Neutrophil (primary cell): ENCODE results near the gene CCDC146.
"Not testable (repeated sequence)": the region's sequence is repeated elsewhere in the genome, so short reads cannot be mapped to it uniquely, and the experiment has no call there.

Experiments
- H3K27ac ChIP-seq: fragments of 200-600 bp; sonication (generic); 2 replicates; pipeline ENCODE4 v1.5.1; 2016; ENCODE audit warnings: mild to moderate bottlenecking, moderate library complexity
- H3K27me3 ChIP-seq: fragments of 200-600 bp; sonication (generic); 2 replicates; pipeline ENCODE4 v1.6.0; 2016; ENCODE audit warnings: mild to moderate bottlenecking
- H3K36me3 ChIP-seq: fragments of 200-600 bp; sonication (generic); 2 replicates; pipeline ENCODE4 v1.5.1; 2017
- H3K4me1 ChIP-seq, 2 experiments: fragments of 200-600 bp in 1 of 2; sonication (generic) in 1 of 2; 1 replicate in 1 of 2; 2 replicates in 1 of 2; pipeline versions ENCODE4 v1.5.1 to v1.6.1; 2013 to 2016; ENCODE audit warnings: low read depth in 1 of 2, low read length in 1 of 2, mild to moderate bottlenecking in 1 of 2, moderate library complexity in 1 of 2; ENCODE audit not compliant: control insufficient read depth in 1 of 2, insufficient read depth in 1 of 2
- H3K4me3 ChIP-seq, 2 experiments: fragments of 200-600 bp in 1 of 2; sonication (generic) in 1 of 2; 1 replicate in 1 of 2; 2 replicates in 1 of 2; pipeline ENCODE4 v1.5.1; 2013 to 2016; ENCODE audit warnings: low read depth in 1 of 2, low read length in 1 of 2, mild to moderate bottlenecking in 1 of 2, moderate library complexity in 1 of 2
- H3K9me3 ChIP-seq: fragments of 200-600 bp; sonication (generic); 2 replicates; pipeline ENCODE4 v1.5.1; 2016
- CTCF ChIP-seq: fragments of 200-600 bp; sonication (generic); IDR thresholded peaks from 2 replicates; pipeline ENCODE4 v1.5.1; 2016; ENCODE audit warnings: antibody characterized with exemption

CCDC146 gene

DNA sequence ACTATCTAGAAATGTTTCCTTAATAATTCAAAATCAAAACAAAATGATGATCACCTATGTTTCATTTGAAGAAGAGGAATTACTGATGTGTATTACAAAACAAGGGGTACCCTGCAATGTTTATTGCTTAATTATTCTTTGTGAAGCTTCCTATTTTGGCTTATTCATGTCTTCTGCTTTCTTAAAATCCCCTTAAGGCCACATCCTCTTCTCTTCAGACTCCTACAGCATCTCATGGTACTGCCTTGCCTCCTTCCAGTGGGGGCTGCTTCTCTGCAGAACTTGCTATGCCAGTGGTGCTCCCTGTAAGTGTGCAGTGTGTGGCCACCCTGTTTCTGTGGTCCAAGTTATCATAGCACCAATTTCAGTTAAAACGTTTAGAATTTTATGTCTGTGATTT lies 35.0 kb downstream of the CCDC146 start:
- H3K36me3 ChIP-seq: no peaks in the 10 kb centered on the region
- no peaks in the 10 kb centered on the region for H3K9me3 ChIP-seq
- H3K4me3 ChIP-seq: peak overlapping the region; percentile 47 to 52
- H3K4me1 ChIP-seq: peaks cover 37% of the 10 kb centered on the region in 2 experiments
- TF ChIP-seq CTCF: no peak
- peak overlapping the region; percentile 86 for H3K27ac ChIP-seq
- no peaks in the 10 kb centered on the region for H3K27me3 ChIP-seq

DNA sequence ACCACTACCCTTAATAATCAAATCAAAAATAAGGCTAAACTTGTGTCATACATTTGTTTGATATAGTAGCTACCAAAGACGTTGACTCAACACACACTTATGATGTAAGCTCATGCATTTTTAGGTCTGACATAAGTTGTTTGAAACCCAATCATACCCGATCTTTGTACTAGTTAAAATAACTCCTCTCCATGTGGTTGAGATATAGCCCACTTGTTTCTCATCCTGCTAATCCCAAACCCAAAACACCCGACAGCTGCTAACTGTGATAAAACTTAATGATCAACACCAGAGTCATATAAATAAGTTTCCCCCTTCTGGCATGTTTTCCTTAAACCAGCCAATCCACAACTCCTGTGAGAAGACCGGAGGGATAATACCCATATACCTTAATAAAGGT lies 48.7 kb downstream of the CCDC146 start:
- not testable (repeated sequence) for H3K9me3 ChIP-seq, H3K4me3 ChIP-seq, H3K27me3 ChIP-seq

GRCh38 chr7:77172437-77173172 lies 50.2 kb downstream of the CCDC146 start:
- H3K27ac ChIP-seq, H3K27me3 ChIP-seq, H3K36me3 ChIP-seq, H3K4me1 ChIP-seq, H3K4me3 ChIP-seq, H3K9me3 ChIP-seq: not testable (repeated sequence)

More for the DNA sequence above, 48.7 kb downstream of the CCDC146 start:
- H3K4me1 ChIP-seq, H3K36me3 ChIP-seq, H3K27ac ChIP-seq: not testable (repeated sequence)

GRCh38 chr7:77174418-77174817 lies 52.0 kb downstream of the CCDC146 start:
- H3K4me1 ChIP-seq, H3K27ac ChIP-seq, H3K4me3 ChIP-seq, H3K36me3 ChIP-seq, H3K27me3 ChIP-seq, H3K9me3 ChIP-seq: not testable (repeated sequence)

GRCh38 chr7:77175274-77175800 lies 52.9 kb downstream of the CCDC146 start:
- H3K4me3 ChIP-seq, H3K27ac ChIP-seq, H3K36me3 ChIP-seq, H3K4me1 ChIP-seq, H3K27me3 ChIP-seq, H3K9me3 ChIP-seq: not testable (repeated sequence)

DNA sequence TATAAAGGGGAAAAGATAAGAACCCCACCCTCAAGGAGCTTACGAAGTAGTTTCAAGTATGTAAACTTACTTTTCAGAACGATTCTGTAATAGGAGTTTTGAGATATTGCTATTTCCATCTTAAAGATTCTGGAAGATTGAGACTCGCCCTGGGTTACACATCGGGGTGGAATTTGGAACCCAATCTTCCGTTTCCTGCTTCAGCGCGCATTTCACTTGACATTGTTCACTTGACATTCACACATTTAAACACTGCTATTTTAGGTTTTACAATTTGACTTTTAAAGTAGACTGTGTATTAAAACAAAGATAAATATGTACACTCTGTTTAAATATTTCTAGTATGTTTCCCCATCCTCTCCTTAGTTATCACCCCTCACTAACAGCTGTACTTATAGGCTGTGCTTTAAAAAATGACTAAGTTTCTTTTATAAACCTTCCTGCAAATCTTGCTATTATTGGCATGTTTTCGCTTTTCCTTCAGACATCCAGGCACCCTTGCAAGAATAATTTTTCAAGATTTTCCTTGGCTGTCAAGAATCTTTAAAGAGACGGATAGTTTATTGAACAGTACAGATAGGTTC lies 55.0 kb downstream of the CCDC146 start:
- not testable (repeated sequence) for H3K27me3 ChIP-seq, H3K4me1 ChIP-seq, H3K36me3 ChIP-seq, H3K27ac ChIP-seq, H3K4me3 ChIP-seq, H3K9me3 ChIP-seq

GRCh38 chr7:77178024-77178423 lies 55.6 kb downstream of the CCDC146 start:
- not testable (repeated sequence) for H3K36me3 ChIP-seq, H3K9me3 ChIP-seq, H3K4me1 ChIP-seq, H3K4me3 ChIP-seq, H3K27me3 ChIP-seq, H3K27ac ChIP-seq

GRCh38 chr7:77181015-77181595 lies 58.7 kb downstream of the CCDC146 start:
- H3K27ac ChIP-seq: no peak overlapping the region
- no peak for TF ChIP-seq CTCF
- H3K4me1 ChIP-seq: peaks cover 10% of the 10 kb centered on the region in 2 experiments
- H3K4me3 ChIP-seq: no peak overlapping the region
- H3K36me3 ChIP-seq: no peaks in the 10 kb centered on the region
- H3K27me3 ChIP-seq: no peaks in the 10 kb centered on the region
- no peaks in the 10 kb centered on the region for H3K9me3 ChIP-seq
